Activated naive CD4-positive, alpha-beta T cell treated with anti-CD3 and anti-CD28 coated beads, Interleukin-2, amount 50 U/mL, for 16 hours (primary cell): ENCODE results near the gene GLS.
"Not testable (repeated sequence)": the region's sequence is repeated elsewhere in the genome, so short reads cannot be mapped to it uniquely, and the experiment has no call there.

Source experiments
- DNase-seq: peaks from one replicate; pipeline ENCODE4 v3.0.0-alpha.2; 2020

Gene GLS

DNA sequence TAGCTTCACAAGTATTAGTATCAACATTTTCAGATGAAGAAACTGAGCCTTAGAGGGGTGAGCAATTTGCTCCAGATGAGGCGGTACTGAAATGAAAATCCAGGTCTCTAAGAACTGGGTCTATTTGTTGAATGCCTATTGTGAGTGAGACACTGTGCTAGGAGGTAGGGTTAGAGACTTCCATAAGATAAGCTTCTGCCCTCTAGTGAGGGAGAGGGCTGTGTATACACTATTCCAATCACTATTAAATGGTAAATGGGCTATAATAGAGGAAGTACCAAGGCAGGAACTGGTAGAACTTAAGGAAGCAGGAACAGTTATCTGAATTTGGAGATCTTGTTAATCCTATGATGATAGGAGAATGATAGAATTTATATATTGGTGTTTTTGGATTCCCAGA, 23.6 kb upstream of the GLS start:
- DNase-seq, result no peak

GRCh38 chr2:190858817-190859216, 21.8 kb upstream of the GLS start:
- no peak for DNase-seq

DNA sequence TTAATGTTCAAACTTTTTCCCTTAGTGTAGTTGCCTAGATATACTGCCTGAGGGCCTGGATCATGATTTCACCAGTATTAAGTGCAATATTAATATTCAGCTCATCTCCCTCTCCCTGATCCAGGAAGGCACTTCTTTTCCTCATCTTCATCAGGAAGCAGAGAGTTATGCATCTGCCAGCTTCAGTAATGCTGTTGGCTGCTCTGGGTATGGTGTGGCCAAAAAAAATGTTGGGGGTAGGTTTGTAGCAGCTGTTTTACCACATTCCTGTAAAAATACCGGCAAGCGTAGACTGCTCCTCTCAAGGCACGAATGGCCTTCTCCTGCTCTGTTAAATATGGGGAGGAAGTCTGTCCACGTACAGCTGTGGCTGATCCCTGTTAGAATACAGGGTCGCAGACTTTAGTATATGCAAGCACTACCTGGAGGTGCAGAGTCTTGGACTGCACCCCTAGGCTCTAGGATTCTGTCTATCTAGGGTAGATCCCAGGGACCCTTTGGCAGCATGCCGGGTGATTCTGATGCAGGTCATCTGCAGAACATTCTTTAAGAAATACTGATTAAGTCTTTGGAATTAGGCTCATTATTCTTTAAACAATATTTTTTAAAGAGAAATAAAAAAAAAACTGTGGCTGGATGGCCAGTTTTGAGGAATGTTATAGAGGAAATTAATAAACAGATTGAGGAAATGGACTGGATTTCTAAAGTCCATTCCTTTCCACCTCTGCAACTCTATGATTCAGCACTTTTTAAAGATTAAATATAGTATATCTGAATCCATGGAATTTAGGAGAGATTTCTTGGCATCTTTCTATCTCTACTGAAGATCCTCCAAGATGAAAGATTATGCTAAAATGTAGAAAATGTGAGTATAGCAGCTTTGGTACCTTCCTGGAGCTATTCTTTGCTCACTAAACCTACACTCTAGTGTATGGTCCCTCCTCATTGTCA, 21.0 kb upstream of the GLS start:
- DNase-seq, result no peak

- DNase-seq, result no peak
Measured at GRCh38 chr2:190860985-190861680, 19.5 kb upstream of the GLS start.

DNA sequence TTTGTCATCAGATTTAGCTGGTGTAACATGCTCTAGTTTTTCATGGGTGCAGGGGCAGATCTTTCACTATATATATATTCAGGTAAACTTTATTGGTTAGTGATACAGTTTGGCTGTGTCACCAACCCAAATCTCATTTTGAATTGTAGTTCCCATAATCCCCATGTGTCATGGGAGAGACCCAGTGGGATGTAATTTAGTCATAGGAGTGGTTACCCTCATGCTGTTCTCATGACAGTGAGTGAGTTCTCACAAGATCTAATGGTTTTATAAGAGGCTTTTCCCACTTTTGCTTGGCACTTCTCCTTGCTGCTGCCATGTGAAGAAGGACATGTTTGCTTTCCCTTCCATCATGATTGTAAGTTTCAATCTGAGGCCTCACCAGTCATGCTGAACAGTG, 18.5 kb upstream of the GLS start:
- not testable (repeated sequence) for DNase-seq

DNA sequence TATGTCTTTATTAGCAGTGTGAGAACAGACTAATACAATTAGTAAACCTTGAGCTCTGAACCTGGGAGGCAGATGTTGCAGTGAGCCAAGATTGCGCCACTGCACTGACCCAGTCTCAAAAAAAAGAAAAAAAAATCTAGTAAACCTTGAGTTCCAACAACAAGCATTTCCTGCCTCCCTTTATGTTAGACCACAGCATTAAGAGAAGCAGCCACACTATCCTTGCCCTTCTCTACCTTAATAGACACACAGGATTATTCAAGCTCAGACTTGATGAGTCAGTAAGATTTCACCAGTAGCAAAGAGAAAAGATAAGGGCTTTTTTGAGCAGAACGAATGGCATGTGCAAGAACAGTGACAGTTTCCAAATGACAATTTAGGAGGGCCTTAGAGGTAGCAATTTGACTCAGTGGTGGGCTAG, 18.0 kb upstream of the GLS start:
- no peak for DNase-seq

GRCh38 chr2:190863946-190864345, 16.7 kb upstream of the GLS start:
- no peak for DNase-seq

- no peak for DNase-seq
Measured at GRCh38 chr2:190864375-190864774, 16.2 kb upstream of the GLS start.

- no peak for DNase-seq
Measured at GRCh38 chr2:190867212-190867611, 13.4 kb upstream of the GLS start.

DNA sequence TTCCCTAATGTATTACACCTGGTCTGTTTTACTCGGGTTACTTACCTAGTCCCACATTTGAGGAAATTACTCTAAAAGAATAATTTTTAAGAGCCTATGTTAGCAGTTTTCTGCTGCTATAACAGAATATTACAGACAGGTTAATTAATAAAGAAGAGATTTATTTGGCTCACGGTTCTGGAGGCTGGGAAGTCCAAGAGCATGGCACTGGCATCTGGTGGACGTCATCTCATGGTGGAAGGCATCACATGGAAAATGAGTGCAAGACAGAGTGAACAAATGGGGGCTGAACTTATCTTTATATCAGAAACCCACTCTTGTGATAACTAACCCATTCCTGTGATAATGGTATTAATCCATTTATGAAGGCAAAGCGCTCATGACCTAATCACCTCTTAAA, 12.8 kb upstream of the GLS start:
- DNase-seq, result no peak

- DNase-seq, result no peak
Measured at GRCh38 chr2:190869721-190870120, 10.9 kb upstream of the GLS start.

- DNase-seq, result not testable (repeated sequence)
Measured at GRCh38 chr2:190873451-190873850, 7.2 kb upstream of the GLS start.

DNA sequence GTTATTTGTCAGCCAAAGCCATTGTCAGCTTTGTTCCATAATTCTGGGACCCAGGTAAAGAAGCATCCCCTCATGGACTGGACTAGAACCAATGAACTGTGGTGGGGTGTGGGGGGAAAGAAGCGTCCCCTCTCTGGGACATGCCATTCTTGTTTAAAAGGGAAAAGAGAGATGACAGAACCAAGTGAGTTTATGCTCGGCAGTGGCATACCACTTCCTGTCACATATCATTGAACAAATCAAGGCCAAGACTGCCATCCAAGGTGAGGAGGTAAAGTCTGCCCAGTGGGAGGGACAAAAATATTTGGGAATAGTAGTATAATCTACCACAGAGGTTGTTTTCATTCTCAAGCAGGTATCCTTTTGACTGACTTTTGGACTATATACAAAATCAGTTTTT, 4.7 kb upstream of the GLS start:
- no peak for DNase-seq

DNA sequence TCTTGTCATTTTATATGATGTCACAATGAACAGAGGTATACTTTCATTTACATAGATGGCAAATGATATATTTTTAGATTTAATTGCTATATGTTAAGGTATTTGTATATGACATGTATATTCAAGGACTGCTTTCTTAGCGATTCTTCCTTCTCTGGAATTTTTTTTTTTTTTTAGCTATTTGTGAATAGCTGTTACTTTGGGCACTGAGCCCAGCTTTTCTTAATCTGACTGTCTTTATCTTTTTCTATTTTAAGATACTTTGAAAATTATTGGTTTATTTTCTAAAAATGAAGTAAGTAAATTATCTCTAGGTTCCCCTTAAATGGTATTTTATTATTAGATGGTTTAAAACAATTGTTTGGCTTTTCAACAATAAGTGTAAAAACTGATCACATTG, 4.0 kb upstream of the GLS start:
- DNase-seq, result no peak

DNA sequence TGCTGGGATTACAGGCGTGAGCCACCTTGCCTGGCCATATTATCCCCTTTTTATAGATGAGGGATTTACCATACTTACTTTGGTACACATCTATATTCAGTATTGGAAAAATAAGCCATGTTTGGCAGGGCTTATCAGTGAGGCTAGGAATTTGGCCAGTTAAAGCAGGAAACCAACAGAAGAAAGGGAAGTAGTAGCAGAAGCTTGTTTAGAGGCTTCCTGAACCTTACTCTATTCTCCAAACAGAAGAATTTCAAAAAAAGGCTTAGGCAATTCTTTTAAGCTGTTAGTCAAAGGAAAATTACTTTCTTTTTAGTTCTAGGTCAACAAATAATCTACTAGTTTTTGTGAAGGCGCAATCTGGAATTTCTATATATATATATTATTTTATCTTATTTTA, 3.2 kb upstream of the GLS start:
- no peak for DNase-seq

GRCh38 chr2:190879474-190880377, 895 bp upstream of the GLS start:
- peak; percentile 59 for DNase-seq

GRCh38 chr2:190881084-190881597, 520 bp downstream of the GLS start:
- DNase-seq, result no peak

GRCh38 chr2:190881598-190882410, 1.2 kb downstream of the GLS start:
- peak; percentile 70 for DNase-seq

DNA sequence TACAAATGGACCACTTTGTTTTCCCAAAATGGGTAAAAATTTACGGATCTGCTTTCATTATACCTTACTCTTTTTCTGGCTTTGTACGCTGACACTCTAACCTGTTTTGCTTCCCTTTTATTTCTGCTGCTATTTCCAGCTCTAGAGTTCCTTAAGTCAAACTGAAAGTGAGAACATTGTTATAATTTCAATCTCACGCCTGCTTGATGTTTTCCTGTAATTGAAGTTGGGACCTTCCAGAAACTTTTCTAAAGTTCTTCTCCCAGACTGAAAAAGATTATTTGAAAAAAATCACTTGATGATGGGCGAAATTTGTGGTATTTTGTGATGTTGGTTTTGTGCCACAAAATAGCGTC, 1.8 kb downstream of the GLS start:
- no peak for DNase-seq

DNA sequence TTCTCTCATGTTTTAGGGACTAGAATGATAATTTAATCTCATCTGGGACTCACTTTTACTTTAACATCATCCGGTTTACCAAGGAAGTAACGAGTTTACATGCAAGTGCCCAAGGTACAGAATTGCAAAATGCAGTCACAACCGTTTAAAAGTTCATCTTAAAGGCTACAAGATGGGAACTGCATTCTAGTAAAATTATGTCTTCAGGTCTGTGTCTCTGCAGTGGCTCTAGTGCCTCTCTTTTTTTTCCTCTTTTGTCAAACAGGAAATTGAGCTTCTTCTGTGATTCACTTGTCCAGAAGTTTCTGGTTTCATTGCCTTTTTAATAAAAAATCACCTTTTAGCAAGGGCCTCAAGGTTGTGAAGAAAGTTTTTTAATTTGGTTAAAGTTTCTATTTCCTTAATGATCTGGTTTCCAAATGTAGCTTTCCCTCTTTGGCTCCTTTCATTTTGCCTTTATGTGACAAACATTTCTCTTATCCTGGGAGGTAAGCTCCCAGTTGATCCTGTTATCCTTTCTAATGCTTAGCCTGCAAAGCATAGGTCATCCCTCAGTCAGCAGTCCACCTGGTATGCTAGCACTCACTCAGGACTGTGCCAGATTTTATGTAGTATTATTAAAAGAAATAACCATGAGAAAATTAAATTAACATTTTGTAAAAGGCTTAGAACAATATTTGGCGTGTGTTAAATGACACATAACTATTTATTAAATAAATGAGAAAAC, 2.4 kb downstream of the GLS start:
- no peak for DNase-seq

DNA sequence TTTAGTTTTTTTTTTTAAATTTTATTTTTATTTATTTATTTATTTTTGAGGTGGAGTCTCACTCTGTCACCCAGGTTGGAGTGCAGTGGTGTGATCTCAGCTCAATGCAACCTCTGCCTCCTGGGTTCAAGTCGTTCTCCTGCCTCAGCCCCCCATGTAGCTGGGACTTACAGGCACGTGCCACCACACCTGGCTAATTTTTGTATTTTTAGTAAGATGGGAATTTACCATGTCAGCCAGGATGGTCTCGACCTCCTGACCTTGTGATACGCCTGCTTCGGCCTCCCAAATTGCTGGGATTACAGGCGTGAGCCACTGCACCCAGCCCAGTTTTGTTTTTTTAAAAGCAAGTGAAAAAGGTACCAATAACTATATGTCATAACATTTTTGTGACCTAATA, 5.2 kb downstream of the GLS start:
- not testable (repeated sequence) for DNase-seq
